Measurements from ENCODE around the gene DNAH14.

Gene DNAH14

GRCh38 chr1:225406976-225407725 lies 477.7 kb downstream of the DNAH14 start:
- no peak for DNase-seq (ENCODE audit: low read depth in 1 of 2, low spot score in 1 of 2)
- no peak for TF ChIP-seq JUND (IDR thresholded peaks at IDR 0.05; ENCODE audit: low read depth)
- in situ Hi-C loops (cut with HindIII; ENCODE audit: low pct_unique_long_range_greater_than_20kb, low sequenced_read_pairs), result no loop called here

- TF ChIP-seq JUND (IDR thresholded peaks at IDR 0.05; ENCODE audit: low read depth), result no peak
- in situ Hi-C loops (cut with HindIII; ENCODE audit: low pct_unique_long_range_greater_than_20kb, low sequenced_read_pairs), result no loop called here
- no peak for DNase-seq (ENCODE audit: low read depth in 1 of 2, low spot score in 1 of 2)
Measured at GRCh38 chr1:225407755-225408154, 478.3 kb downstream of the DNAH14 start.

GRCh38 chr1:225408249-225408648 lies 478.8 kb downstream of the DNAH14 start:
- no peak for DNase-seq (ENCODE audit: low read depth in 1 of 2, low spot score in 1 of 2)
- no peak for TF ChIP-seq JUND (IDR thresholded peaks at IDR 0.05; ENCODE audit: low read depth)
- in situ Hi-C loops (cut with HindIII; ENCODE audit: low pct_unique_long_range_greater_than_20kb, low sequenced_read_pairs), result no loop called here

- no peak for TF ChIP-seq JUND (IDR thresholded peaks at IDR 0.05; ENCODE audit: low read depth)
- DNase-seq (ENCODE audit: low read depth in 1 of 2, low spot score in 1 of 2), result no peak
- in situ Hi-C loops (cut with HindIII; ENCODE audit: low pct_unique_long_range_greater_than_20kb, low sequenced_read_pairs), result no loop called here
Measured at GRCh38 chr1:225409051-225409450, 479.6 kb downstream of the DNAH14 start.

- no peak for TF ChIP-seq JUND (IDR thresholded peaks at IDR 0.05; ENCODE audit: low read depth)
- in situ Hi-C loops (cut with HindIII; ENCODE audit: low pct_unique_long_range_greater_than_20kb, low sequenced_read_pairs), result no loop called here
- DNase-seq (ENCODE audit: low read depth in 1 of 2, low spot score in 1 of 2), result no peak
Measured at GRCh38 chr1:225410036-225410435, 480.6 kb downstream of the DNAH14 start.

- in situ Hi-C loops (cut with HindIII; ENCODE audit: low pct_unique_long_range_greater_than_20kb, low sequenced_read_pairs), result no loop called here
- no peak for DNase-seq (ENCODE audit: low read depth in 1 of 2, low spot score in 1 of 2)
- no peak for TF ChIP-seq JUND (IDR thresholded peaks at IDR 0.05; ENCODE audit: low read depth)
Measured at GRCh38 chr1:225412321-225412720, 482.8 kb downstream of the DNAH14 start.

- no peak for DNase-seq (ENCODE audit: low read depth in 1 of 2, low spot score in 1 of 2)
- in situ Hi-C loops (cut with HindIII; ENCODE audit: low pct_unique_long_range_greater_than_20kb, low sequenced_read_pairs), result no loop called here
Measured at GRCh38 chr1:225412803-225413351, 483.4 kb downstream of the DNAH14 start.

GRCh38 chr1:225413708-225414375 lies 484.4 kb downstream of the DNAH14 start:
- in situ Hi-C loops (cut with HindIII; ENCODE audit: low pct_unique_long_range_greater_than_20kb, low sequenced_read_pairs), result no loop called here
- no peak for TF ChIP-seq JUND (IDR thresholded peaks at IDR 0.05; ENCODE audit: low read depth)
- DNase-seq (ENCODE audit: low read depth in 1 of 2, low spot score in 1 of 2), result no peak

More at GRCh38 chr1:225412803-225413351, 483.4 kb downstream of the DNAH14 start:
- no peak for TF ChIP-seq JUND (IDR thresholded peaks at IDR 0.05; ENCODE audit: low read depth)

- no peak for TF ChIP-seq JUND (IDR thresholded peaks at IDR 0.05; ENCODE audit: low read depth)
- no peak for DNase-seq (ENCODE audit: low read depth in 1 of 2, low spot score in 1 of 2)
- in situ Hi-C loops (cut with HindIII; ENCODE audit: low pct_unique_long_range_greater_than_20kb, low sequenced_read_pairs), result no loop called here
Measured at GRCh38 chr1:225415307-225415706, 485.8 kb downstream of the DNAH14 start.

- in situ Hi-C loops (cut with HindIII; ENCODE audit: low pct_unique_long_range_greater_than_20kb, low sequenced_read_pairs), result no loop called here
- DNase-seq (ENCODE audit: low read depth in 1 of 2, low spot score in 1 of 2), result no peak
- no peak for TF ChIP-seq JUND (IDR thresholded peaks at IDR 0.05; ENCODE audit: low read depth)
Measured at GRCh38 chr1:225415967-225416745, 486.7 kb downstream of the DNAH14 start.

GRCh38 chr1:225418059-225418458 lies 488.6 kb downstream of the DNAH14 start:
- no peak for DNase-seq (ENCODE audit: low read depth in 1 of 2, low spot score in 1 of 2)
- in situ Hi-C loops (cut with HindIII; ENCODE audit: low pct_unique_long_range_greater_than_20kb, low sequenced_read_pairs), result no loop called here
- TF ChIP-seq JUND (IDR thresholded peaks at IDR 0.05; ENCODE audit: low read depth), result no peak

GRCh38 chr1:225418598-225418997 lies 489.1 kb downstream of the DNAH14 start:
- no peak for DNase-seq (ENCODE audit: low read depth in 1 of 2, low spot score in 1 of 2)
- no peak for TF ChIP-seq JUND (IDR thresholded peaks at IDR 0.05; ENCODE audit: low read depth)
- in situ Hi-C loops (cut with HindIII; ENCODE audit: low pct_unique_long_range_greater_than_20kb, low sequenced_read_pairs), result no loop called here
